ENCODE results near the gene PCGF1. TPM values are rescaled to one million over a fixed set of nuclear protein-coding genes. Genes with fewer than 3 reads are reported as not detected.

Gene PCGF1
- total and polyA plus RNA-seq, 2 of the 4 experiments (the other 2 are of a cell fraction) = 23.4 to 31.4 TPM

- CTCF ChIA-PET = no interaction called here
- no peak for DNase-seq
- Histone ChIP-seq H4K5ac (ENCODE audit: low read depth, low read length) (no peak within 1 kb of the TSS), H2AK5ac (ENCODE audit: low read depth, low read length) (peak within 1 kb of the TSS; percentile 10; the same call in 1 of the 2 replicates), H2BK15ac (ENCODE audit: low read depth, low read length) (no peak within 1 kb of the TSS), H3K4me3 (ENCODE audit: insufficient read depth, low read depth, low read length) (no peak within 1 kb of the TSS), H3K14ac (replicated peaks; ENCODE audit: low read depth, low read length) (no peak within 1 kb of the TSS), H3K4me2 (ENCODE audit: low read depth, low read length) (no peak within 1 kb of the TSS), H2BK120ac (ENCODE audit: low read depth, low read length) (no peak within 1 kb of the TSS), H3K27ac (ENCODE audit: insufficient read depth, low read length) (no peak within 1 kb of the TSS), H3K79me1 (ENCODE audit: low read depth in 1 of 2, low read length in 2 of 2) (no peaks in the 10 kb centered on the region), H3K56ac (ENCODE audit: extremely low read depth, insufficient read depth, low read length) (no peak within 1 kb of the TSS), H4K20me1 (ENCODE audit: insufficient read depth, low read length) (0 out of 2 replicates have a peak, but pooled peaks cover 5% of the 10 kb centered on the region), H3K23ac (ENCODE audit: low read depth, low read length) (peak within 1 kb of the TSS; percentile 63; the same call in 1 of the 2 replicates), H2BK20ac (ENCODE audit: low read depth, low read length) (no peak within 1 kb of the TSS), H2AFZ (replicated peaks; ENCODE audit: low read length, poor library complexity) (peak within 1 kb of the TSS; percentile 70), H3K18ac (ENCODE audit: low read depth, low read length) (no peak within 1 kb of the TSS), H4K8ac (ENCODE audit: low read depth in 2 of 2, low read length in 2 of 2) (no peak within 1 kb of the TSS), H3K9ac (ENCODE audit: low read depth, low read length) (no peak within 1 kb of the TSS), H4K91ac (ENCODE audit: insufficient read depth, low read depth, low read length) (no peak within 1 kb of the TSS), H2BK5ac (ENCODE audit: low read depth, low read length, poor library complexity, severe bottlenecking) (no peak within 1 kb of the TSS), H3K4me1 (ENCODE audit: control insufficient read depth, insufficient read depth, low read length) (no peaks in the 10 kb centered on the region), H3K9me1 (ENCODE audit: insufficient read depth, low read length) (no peaks in the 10 kb centered on the region), H2AK9ac (replicated peaks; ENCODE audit: low read depth, low read length, poor library complexity) (peak within 1 kb of the TSS; percentile 10), H3K27me3 (ENCODE audit: control insufficient read depth, insufficient read depth, low read length) (peaks cover 86% of the 10 kb centered on the region), H3K4ac (ENCODE audit: low read depth, low read length) (no peak within 1 kb of the TSS), H3K9me3 (ENCODE audit: control insufficient read depth, insufficient read depth, low read length) (peaks cover 20% of the 10 kb centered on the region), H3K36me3 (ENCODE audit: control insufficient read depth, insufficient read depth, low read length) (no peaks in the 10 kb centered on the region)
- BruUV-seq (replicated peaks) = no TSS peak
- in situ Hi-C loops (cut with MboI; ENCODE audit: low sequenced_read_pairs) (no loop called here), intact Hi-C loops (cut with micrococcal nuclease) (no loop called here), dilution Hi-C loops (cut with HindIII; ENCODE audit: low sequenced_read_pairs, unreplicated experiment) (no loop called here)
- no peak for TF ChIP-seq CEBPB (IDR thresholded peaks at IDR 0.05; ENCODE audit: low read depth, low read length)
- peak; percentile 6; the same call in 1 of the 2 replicates for ATAC-seq (ENCODE audit: low read depth)
- POLR2A ChIA-PET (ENCODE audit: unreplicated experiment) = interaction anchor here (0.6 kb wide), 1 partner anchor 31 kb away, joined by 3 read pairs; no protein-coding TSS in a partner anchor
- 7% methylated on average over 31 of the region's 82 CpGs; no CpG with 5 or more reads in 1 of the 2 experiments for WGBS, 2 experiments (ENCODE audit: extremely low coverage in 2 of 2, insufficient read length in 1 of 2)
These were observed 7.1 kb upstream of the PCGF1 start, which contains the start of gene TLX2 for GRCh38 chr2:74514368-74515270. Gene TLX2 (plus strand): TSS chr2:74514450. CDS start chr2:74514807, 357 bp downstream.
